Activated CD4-positive, alpha-beta T cell treated with anti-CD3 and anti-CD28 coated beads, Interleukin-2, amount 50 U/mL, for 24 hours (primary cell): ENCODE results near the gene MCTP2.

ENCODE experiments used
- DNase-seq, 2 donors: peaks; one replicate each; pipeline ENCODE4 v3.0.0-alpha.2; 2020; ENCODE audit warnings: low read depth in 1 of 2, low spot score in 1 of 2

The MCTP2 gene

DNA sequence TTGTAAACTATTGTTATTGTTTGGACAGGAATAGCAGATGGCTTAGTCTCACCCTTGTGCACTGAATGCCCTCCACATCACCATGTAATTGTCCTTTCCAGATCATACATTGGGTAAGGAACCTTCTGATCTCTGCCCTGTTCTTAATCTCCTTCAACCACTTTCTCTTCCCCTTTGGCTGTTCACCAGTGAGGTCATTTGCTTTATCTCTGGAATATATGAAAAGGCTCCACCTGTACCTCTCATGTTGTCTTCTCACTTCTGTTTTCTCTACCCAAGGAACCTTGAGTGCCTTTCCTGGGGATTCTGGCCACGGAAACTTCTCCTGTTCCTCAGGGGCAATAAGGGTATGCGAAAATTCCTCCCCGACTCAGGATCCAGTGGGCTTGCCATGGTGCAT lies 28.5 kb downstream of the MCTP2 start:
- DNase-seq, result no peak

DNA sequence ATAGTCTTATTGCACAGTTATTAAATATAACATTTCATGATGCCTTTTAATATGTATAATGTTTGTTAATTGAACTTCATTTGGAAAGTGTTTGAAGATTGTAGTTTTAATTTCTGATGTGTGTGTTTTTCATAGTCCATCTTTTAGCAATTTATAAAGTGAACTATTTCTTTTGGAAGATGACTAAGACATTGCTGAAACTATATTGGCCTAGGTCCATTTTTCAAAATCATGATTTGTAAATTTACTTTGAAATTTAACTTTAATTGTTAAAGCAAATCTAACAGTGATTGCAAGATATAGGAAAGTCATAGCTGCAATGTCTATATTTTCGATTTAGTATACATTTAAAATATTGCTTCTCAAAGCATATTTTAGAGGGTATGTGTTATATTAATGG lies 30.8 kb downstream of the MCTP2 start:
- no peak for DNase-seq

DNA sequence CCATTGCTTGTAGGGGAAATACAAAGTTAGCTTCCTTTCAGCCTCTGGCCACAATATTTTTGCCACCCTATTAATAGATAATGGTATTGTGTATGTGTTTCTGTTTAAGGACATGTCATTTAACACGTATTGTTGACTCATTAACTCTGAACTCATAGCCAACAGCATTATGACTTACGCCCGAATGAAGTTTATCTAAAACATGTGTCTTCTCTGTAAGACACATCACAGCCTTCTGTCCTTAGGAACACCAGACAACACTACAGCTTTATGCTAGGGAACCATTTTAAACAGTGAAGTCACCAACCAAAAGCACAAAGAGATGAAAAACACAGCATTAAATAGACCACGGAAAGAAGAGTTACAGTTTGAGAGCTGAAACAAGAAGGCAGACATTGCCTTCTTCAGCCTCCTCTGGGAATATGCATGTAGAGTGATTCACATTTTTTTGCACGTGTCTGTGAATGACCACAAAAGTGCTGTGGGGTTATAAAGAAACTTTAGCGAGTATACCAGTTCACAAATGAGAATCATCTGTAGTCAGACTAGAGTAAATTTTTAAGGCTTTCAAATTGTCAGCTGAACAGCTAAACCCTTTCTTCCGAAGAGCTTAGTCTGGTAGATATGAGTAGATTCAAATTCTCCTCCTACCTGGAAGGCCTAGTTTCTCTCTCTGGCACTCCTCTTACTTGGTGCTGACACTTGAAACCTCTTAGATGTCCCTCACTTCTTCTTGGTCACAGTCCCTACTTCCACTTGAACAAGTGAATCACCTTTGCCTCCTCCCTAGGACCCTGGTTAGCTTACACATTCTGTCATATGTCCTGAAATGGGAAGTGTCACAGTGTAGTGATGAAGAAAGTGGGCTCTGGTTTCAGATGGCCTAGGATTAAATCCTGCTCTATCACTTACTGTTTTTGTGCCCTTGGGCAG lies 32.2 kb downstream of the MCTP2 start:
- no peak for DNase-seq

DNA sequence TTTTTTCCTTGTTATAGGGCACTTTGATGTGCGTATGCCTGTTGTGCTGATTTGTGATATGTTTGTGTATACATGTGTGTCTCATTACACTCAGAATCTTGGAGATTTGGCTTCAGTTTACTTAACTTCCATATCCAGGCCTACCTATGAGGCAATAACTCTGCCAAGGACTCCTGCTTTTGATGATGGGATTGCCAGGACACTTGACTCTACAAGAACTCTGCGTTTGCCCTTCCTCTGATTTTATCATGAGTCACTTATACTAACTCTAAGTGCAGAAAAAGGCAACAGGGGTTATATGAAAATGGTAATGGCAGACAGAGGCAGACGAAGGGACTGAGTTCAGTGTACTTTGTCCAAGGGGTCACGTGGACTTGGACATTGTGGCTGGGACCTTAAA lies 33.6 kb downstream of the MCTP2 start:
- no peak for DNase-seq

DNA sequence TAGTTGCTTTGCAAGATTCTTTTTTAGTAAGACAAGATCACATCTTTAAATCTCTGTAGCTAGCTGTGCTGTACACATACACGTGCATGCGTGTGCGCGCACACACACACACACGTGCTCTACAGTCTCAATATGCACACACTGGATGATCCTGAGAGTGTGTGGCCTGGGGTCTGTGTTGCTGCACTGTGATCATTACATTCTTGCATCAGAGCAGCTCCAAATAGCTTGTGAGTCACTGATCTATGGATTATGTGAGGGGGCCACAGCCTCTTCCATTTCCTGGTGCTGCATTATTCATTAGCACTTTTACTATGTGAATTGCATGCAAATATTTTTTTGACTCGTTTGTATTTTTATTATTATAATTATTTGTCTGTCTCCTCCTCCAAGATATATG lies 34.6 kb downstream of the MCTP2 start:
- no peak for DNase-seq

DNA sequence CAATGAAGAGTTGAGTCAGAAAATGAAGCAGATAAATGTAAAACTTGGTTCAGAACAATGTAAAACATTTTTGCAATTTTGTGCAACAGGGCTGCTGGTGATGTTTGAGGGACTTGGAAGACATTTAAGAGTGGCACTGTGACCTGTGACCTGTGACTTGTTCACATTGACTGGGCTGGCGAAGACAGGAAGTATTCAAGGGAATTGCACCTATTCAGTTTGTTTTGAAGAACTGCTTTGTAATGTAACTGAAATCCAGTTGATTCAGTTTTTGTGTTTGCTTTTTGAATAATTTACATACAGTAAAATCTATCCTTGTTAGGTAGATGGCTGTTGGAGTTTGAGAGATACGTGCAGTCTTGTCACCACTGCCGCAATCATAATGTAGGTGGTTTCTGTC lies 35.4 kb downstream of the MCTP2 start:
- DNase-seq, result no peak

DNA sequence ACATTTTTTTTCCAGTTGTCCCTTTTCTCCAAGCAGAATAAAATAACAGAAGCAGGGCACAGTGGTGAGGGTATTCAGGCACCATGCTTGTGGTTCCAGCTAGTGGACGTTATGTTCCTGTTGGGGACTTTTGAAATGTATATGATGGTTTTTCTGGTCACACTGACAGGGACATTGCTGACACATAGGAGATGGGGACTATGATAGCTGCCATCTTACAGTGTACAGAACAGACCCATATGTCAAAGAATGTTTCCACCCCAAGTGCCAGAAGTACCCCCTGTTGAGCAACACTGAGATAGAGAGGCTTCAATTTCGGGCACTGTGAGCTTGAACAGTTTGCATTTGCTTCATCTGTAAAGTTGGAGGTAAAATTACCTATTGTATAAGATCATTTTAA lies 38.6 kb downstream of the MCTP2 start:
- no peak for DNase-seq

DNA sequence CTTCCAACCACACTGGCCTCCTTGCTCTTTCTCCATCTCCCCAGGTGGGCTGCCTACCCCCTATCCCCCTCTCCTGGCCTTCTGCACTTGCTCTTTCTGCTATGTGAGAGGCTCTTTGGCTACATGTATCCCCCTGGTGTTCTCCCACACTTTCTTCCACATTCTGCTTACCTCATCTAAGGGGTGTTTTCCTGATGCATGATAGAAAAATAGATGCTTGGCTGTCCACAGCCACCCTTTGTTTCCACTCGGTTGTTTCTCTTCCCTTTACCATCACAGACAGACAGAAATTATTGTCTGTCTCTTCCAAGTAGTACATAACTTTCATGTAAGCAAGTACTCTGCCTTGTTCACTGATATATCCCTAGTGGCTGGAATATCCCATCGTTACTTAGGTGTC lies 39.2 kb downstream of the MCTP2 start:
- DNase-seq, result no peak

DNA sequence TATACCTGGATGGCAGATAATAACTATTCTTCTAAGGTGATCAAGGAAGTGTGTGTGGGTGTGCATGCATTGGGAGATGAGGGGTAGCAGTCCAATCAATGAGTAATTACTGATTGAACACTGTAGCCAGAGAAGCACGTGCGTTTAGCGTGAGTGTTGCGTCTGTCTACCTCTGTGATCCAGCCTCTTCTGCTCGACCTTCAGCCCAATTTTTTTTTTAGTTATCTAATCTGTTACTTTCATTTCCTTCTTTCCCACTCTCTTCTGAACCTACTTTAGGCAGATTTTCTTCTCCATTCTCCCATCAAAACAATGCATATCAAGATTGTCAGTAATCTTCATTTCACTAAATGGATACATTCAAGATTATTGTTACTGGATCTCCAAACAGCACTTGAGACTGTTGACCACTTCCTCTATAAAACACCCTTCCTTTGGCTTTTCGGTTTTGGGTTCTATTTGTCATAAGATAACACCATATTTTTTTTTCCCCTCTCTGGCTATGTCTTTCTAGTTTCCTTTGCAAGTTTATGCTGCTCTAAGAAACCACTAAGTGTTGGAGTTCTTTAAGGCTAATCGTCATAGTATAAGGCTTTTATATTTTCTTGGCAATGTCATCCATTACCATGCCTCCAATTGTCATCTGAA lies 41.0 kb downstream of the MCTP2 start:
- no peak for DNase-seq

DNA sequence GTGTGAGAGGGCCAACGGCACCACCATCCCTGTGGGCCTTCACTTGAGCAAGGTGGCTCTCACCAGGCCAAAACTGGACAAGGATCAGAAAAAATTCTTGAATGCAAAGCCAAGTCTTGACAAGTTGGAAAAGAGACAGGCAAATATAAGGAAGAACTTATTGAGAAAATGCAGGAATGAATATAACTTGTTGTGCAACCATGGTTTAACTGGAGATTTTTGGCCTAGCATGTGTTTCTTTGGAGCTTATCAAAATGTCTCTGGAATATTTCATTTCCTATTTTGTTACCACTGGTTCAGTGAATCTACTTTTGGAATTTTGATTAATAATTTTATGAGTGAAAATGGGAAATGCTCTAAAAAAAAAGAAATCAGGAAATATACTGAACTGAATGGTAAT lies 42.5 kb downstream of the MCTP2 start:
- DNase-seq, result no peak

DNA sequence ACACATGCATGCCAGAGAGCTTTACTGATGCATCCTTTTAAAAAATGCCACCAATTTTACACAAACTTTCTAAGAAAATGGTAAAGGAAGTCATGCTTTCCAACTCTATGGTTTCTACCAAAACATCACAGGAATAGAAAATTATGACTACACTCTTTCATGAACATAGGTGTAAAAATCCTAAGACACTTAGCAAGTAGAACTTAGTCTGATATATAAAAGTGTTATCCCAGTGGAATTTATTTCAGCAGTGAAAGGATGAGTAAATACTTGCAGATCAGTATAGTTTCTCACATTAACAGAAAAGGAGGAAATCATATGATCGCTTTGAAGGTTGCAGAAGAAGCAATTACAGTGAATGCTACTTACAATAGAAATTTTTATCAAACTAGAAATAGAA lies 43.4 kb downstream of the MCTP2 start:
- no peak for DNase-seq

DNA sequence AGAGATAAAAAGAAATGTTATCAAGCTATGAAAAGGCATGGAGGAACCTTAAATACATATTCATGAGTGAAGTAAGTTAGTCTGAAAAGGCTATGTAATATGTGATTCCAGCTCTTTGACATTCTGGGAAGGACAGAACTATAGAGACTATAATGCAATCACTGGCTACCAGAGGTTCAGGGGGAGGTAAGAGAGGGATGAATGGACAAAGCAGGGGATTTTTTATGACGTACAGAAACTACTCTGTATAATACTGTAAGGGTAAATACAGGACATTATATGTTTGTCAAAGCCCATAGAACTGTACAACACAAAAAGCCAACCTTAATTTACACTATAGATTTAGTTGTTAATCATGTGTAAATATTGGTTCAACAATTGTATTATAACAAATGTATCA lies 46.1 kb downstream of the MCTP2 start:
- DNase-seq, result no peak

DNA sequence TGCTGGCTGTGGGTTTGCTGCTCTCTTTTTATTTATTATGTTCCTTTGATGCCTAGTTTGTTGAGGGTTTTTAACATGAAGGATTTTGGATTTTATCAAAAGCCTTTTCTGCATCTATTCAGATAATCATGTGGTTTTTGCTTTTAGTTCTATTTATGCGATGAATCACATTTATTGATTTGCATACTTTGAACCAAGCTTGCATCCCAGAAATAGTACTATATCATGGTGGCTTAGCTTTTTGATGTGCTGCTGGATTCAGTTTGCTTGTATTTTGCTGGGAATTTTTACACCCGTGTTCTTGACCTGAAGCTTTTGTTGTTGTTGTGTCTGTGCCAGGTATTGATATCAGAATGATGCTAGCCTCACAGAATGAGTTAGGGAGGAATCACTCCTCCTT lies 48.4 kb downstream of the MCTP2 start:
- DNase-seq, result no peak

DNA sequence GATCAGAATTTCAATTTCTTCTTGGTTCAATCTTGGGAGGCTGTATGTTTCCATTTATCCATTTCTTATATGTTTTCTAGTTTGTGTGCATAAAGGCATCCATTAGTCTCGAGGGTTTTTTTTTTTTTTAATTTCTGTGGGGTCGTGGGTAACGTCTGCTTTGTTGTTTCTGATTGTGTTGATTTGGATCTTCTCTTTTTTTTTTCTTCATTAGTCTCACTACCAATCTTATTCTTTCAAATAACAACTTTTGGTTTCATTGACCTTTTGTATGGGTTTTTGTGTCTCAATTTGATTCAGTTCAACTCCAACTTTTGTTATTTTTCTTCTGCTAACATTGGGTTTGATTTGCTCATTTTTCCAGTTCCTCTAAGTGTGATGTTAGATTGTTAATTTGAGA lies 48.9 kb downstream of the MCTP2 start:
- no peak for DNase-seq

DNA sequence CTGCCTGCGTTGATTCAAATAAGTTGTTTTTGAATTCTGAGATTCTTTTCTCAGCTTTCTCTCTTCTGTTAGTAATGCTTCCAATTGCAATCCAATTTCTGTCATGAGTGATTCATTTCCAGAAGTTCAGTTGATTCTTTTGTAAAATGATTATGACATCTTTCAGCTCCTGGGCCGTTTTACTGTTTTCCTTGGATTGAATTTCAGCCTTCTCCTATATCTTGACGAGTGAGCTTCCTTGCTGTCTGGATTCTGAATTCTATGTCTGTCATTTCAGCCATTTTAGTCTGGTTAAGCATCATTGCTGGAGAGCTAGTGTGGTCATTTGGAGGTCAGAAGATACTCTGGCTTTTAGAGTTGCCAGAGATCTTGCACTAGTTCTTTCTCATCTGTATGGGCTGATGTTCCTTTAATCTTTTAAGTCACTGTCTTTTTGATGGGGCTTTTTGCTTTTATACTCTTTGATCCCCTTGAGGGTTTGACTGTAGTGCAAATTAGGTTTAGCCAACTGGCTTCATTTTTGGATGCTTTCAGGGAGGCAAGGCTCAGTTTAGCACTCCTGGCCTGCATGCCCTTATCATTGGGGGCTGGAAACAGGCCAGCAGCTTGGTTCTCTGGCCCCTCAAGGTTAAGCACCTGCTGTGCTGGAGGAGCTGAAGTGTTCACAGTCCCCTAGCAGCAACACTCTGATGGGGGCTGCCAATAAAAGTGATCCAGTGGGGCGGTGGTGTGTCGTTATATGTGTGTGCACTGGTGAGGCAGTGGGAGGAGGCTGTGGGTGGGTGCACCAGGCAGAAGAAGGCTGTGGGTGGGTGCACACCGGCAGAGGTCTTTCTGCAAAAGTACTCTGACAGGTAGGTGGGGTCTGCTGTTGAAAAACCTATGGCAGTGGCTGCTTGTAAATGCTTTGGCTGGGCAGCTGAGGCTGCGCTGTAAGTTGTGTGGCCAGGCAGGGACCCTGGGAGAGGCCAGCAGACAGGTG lies 51.2 kb downstream of the MCTP2 start:
- DNase-seq, result no peak

DNA sequence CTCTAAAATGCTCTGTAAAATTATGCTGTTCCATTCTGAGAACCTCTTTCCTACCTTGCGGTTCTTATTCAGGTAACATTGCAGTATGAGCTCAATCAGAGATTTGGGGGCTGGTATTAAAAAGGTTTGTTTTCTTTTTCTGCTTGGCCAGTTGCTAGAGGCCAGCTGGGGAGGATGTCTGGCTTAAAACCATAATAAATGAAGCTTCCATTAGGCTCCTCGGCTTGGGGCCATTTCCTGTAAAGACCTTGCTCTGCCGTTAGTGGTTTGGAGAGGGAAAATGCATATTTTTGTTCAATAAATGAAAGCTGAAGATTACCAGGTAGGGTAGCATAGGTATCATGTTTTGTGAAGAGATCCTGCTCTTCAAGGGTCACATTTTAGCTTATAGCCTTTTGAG lies 55.2 kb downstream of the MCTP2 start:
- no peak for DNase-seq

DNA sequence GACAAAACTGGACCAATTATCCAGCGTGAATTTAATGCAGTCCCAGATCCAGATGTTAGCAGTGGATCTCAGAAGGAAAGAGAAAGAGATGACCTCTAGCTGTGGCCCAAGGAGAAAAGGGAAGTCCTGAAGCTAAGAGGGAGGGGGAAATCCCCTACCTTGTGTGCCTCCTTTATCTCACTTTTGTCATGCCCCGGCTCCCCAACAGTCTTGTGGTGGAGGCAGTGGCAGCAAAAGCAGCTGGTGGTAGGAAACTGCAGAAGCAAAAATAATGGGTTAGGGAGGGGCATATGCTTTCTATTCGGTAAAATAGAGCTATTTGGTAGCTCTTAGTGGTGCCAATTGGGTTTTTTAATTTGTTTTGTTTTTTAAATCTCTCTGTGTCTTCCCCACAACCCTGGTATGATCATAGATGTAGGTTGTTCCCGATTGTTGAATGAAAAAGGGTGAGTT lies 56.5 kb downstream of the MCTP2 start:
- DNase-seq, result peak in 1 of 2 donors; percentile 15

DNA sequence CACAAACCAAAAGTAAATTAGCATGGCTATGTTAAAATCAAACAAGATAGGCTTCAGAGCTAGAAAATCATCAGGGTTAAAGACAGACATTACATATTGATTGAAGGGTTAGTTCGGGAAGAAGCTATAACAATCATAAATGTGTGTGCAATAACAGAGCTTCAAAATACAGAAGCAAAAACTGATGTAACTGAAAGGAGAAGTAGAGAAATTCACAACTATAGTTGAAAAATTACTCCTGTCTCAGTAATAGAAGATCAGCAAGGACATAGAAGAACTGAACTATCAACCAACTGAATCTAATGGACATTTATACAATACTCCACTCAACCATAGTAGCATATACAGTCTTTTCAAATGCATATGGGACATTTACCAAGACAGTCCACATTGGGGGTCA lies 59.4 kb downstream of the MCTP2 start:
- DNase-seq, result no peak

DNA sequence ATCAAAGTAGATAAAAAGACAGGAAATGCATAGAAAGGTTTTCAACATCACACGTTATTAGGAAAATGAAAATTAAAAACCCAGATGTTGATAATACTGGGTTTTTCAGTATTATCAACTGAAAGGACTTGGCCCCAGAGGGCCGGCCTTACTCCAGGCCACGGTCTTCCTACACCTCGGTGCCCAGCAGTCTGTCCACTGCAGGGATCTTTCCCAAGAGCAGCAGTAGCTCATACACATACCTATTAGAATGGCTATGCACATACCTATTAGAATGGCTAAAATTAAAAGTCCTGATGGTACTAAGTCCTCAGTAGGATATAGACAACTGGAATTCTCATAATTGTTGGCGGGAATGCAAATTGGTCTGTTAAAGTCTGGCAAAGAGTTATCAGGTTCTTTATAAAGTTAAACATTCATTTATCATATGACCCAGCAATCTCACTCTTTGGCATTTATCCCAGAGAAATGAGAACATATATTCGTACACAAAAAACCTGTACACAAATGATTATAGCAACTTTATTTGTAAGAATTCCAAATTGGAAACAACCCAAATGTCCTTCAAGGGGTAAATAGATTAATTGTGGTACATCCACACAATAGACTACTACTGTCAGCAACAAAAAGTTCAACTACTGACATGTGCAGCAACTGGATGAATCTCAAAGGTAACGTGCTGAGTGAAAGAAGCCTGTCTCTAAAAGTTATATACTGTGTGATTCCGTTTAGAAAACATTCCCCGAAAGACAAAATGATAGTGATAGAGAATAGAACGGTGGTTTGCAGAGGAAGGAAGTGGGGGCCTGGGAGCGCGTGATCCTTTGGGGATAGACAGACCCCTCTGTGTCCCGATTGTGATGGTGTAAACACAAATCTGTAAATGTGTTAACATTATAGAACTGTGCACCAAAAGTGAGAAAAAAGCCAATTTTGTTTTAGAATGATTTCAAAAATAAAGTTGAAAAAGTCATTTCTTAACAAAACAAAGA lies 62.3 kb downstream of the MCTP2 start:
- DNase-seq, result no peak

DNA sequence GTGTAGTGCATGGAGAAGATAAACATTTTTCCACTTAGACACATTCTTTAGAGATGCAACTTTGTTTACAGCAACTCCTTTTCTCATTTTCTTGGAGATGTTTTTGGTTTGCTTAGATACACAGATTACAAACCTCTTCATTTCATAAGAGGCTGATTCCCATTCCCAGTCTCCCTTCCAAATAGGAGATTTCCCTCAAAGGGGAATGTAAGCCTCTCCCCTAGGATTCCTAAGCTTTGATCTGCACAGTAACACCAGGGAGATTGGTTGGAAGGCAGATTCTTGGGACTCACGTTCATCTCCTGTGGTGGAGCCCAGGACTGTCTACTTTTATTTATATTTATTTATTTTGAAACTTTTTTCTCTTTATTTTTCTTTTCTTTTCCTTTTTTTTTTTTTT lies 63.2 kb downstream of the MCTP2 start:
- no peak for DNase-seq
